HG03159 (cell line): ENCODE data around the gene ANKRD44.

ENCODE experiments used
- ATAC-seq: cut with Tn5 transposase; IDR thresholded peaks from one replicate; pipeline ENCODE4 v1.9.1; 2021; ENCODE audit warnings: mild to moderate bottlenecking, moderate library complexity; ENCODE audit not compliant: unreplicated experiment

ANKRD44 gene

GRCh38 chr2:197264332-197264731 is 46.2 kb downstream of the ANKRD44 start:
- no peak for ATAC-seq

GRCh38 chr2:197263077-197263476 is 47.5 kb downstream of the ANKRD44 start:
- ATAC-seq, result no peak

- ATAC-seq, result peak; percentile 50
Measured at GRCh38 chr2:197261808-197262226, 48.8 kb downstream of the ANKRD44 start.

- no peak for ATAC-seq
Measured at GRCh38 chr2:197259470-197259999, 51.0 kb downstream of the ANKRD44 start.

GRCh38 chr2:197258580-197258979 is 52.0 kb downstream of the ANKRD44 start:
- ATAC-seq, result no peak

GRCh38 chr2:197256547-197257170 is 53.9 kb downstream of the ANKRD44 start:
- ATAC-seq, result no peak

- no peak for ATAC-seq
Measured at GRCh38 chr2:197256021-197256420, 54.6 kb downstream of the ANKRD44 start.

- peak; percentile 91 for ATAC-seq
Measured at GRCh38 chr2:197255543-197255942, 55.0 kb downstream of the ANKRD44 start.

GRCh38 chr2:197254776-197255530 is 55.6 kb downstream of the ANKRD44 start:
- peak; percentile 35 for ATAC-seq

- no peak for ATAC-seq
Measured at GRCh38 chr2:197251576-197251975, 59.0 kb downstream of the ANKRD44 start.

- ATAC-seq, result no peak
Measured at GRCh38 chr2:197251163-197251562, 59.4 kb downstream of the ANKRD44 start.

GRCh38 chr2:197250084-197250397 is 60.5 kb downstream of the ANKRD44 start:
- no peak for ATAC-seq

GRCh38 chr2:197249381-197250083 is 61.0 kb downstream of the ANKRD44 start:
- ATAC-seq, result no peak

GRCh38 chr2:197248623-197249022 is 62.0 kb downstream of the ANKRD44 start:
- no peak for ATAC-seq

GRCh38 chr2:197248001-197248401 is 62.6 kb downstream of the ANKRD44 start:
- ATAC-seq, result no peak

GRCh38 chr2:197247083-197247482 is 63.5 kb downstream of the ANKRD44 start:
- ATAC-seq, result peak; percentile 52

- ATAC-seq, result no peak
Measured at GRCh38 chr2:197245829-197246804, 64.5 kb downstream of the ANKRD44 start.

GRCh38 chr2:197244349-197244748 is 66.2 kb downstream of the ANKRD44 start:
- ATAC-seq, result no peak

GRCh38 chr2:197242719-197243118 is 67.9 kb downstream of the ANKRD44 start:
- ATAC-seq, result no peak

- no peak for ATAC-seq
Measured at GRCh38 chr2:197241596-197241995, 69.0 kb downstream of the ANKRD44 start.

GRCh38 chr2:197241153-197241552 is 69.4 kb downstream of the ANKRD44 start:
- ATAC-seq, result no peak
